GM10248 (cell line): ENCODE measurements around the gene GCLC.

Source experiments
- CTCF ChIA-PET: fragments of 300-600 bp; sonication (Branson Sonifier 250); formaldehyde crosslinking; extraction: SDS; loops from one replicate; lab custom pipeline; 2021; ENCODE audit warnings: antibody characterized with exemption; lab: Yijun Ruan, JAX
- POLR2A ChIA-PET: fragments of 350-650 bp; sonication (Branson Sonifier 250); formaldehyde crosslinking; extraction: SDS; loops from one replicate; lab custom pipeline; 2020; ENCODE audit warnings: antibody characterized with exemption; lab: Yijun Ruan, JAX
- DNase-seq: peaks from one replicate; pipeline ENCODE4 v3.0.0; 2012; ENCODE audit errors: extremely low spot score
- CTCF ChIP-seq: IDR thresholded peaks from 2 replicates; pipeline ENCODE4 v1.5.1; 2012; ENCODE audit warnings: mild to moderate bottlenecking, low read depth; ENCODE audit errors: extremely low read depth, missing control alignments, control extremely low read depth

GCLC gene

GRCh38 chr6:53536561-53536960 lies 8.3 kb downstream of the GCLC start:
- CTCF ChIA-PET, result interaction anchor here (2.1 to 3.0 kb wide), 2 partner anchors 8 to 27 kb away, joined by 4 to 13 read pairs; partner anchors contain the start of gene GCLC
- DNase-seq, result no peak
- POLR2A ChIA-PET, result no interaction called here
- TF ChIP-seq CTCF, result no peak

- ChIA-PET POLR2A (no interaction called here), CTCF (interaction anchor here (1.3 kb wide), 1 partner anchor 9 kb away, joined by 4 read pairs; no protein-coding TSS in a partner anchor)
- no peak for DNase-seq
- TF ChIP-seq CTCF, result no peak
Observed at GRCh38 chr6:53532942-53533341, 12.0 kb downstream of the GCLC start.

GRCh38 chr6:53532061-53532797 lies 12.7 kb downstream of the GCLC start:
- no peak for DNase-seq
- ChIA-PET POLR2A (no interaction called here), CTCF (interaction anchor here (0.9 to 1.5 kb wide), 5 partner anchors 8 to 39 kb away, joined by 3 to 4 read pairs (median 4); partner anchors contain the start of gene GCLC)
- no peak for TF ChIP-seq CTCF

GRCh38 chr6:53530780-53531386 lies 14.0 kb downstream of the GCLC start:
- DNase-seq, result no peak
- POLR2A ChIA-PET, result no interaction called here
- CTCF ChIA-PET, result interaction anchor here (0.8 to 1.5 kb wide), 9 partner anchors 10 to 197 kb away, joined by 3 to 4 read pairs (median 3); partner anchors contain the start of gene GCLC
- TF ChIP-seq CTCF, result no peak

- DNase-seq, result no peak
- no peak for TF ChIP-seq CTCF
- POLR2A ChIA-PET, result no interaction called here
- CTCF ChIA-PET, result interaction anchor here (0.9 to 1.4 kb wide), 5 partner anchors 15 to 179 kb away, joined by 3 to 4 read pairs (median 3); partner anchors contain the start of gene GCLC
Observed at GRCh38 chr6:53530346-53530745, 14.6 kb downstream of the GCLC start.

GRCh38 chr6:53529324-53530036 lies 15.4 kb downstream of the GCLC start:
- no peak for DNase-seq
- ChIA-PET POLR2A (no interaction called here), CTCF (interaction anchor here (1.4 kb wide), 1 partner anchor 23 kb away, joined by 3 read pairs; no protein-coding TSS in a partner anchor)
- no peak for TF ChIP-seq CTCF
